GM23338 (cell line): ENCODE data around the gene KAT2A. TPM values are rescaled to one million over a fixed set of nuclear protein-coding genes. Genes with fewer than 3 reads are reported as not detected.

Source experiments
- ATAC-seq: fragments of 200-7000 bp; cut with Tn5 transposase; 3 replicates; pipeline ENCODE4 v1.9.1; 2020
- DNase-seq: peaks from one replicate; pipeline ENCODE4 v3.0.0-alpha.2; 2015; ENCODE audit warnings: low spot score
- H2AFZ ChIP-seq: fragments of 200-600 bp; sonication (generic); 2 replicates; pipeline ENCODE4 v1.8.0; 2016; ENCODE audit warnings: antibody characterized with exemption, mild to moderate bottlenecking, moderate library complexity
- H3F3A ChIP-seq: fragments of 200-600 bp; sonication (generic); replicated peaks from 2 replicates; pipeline ENCODE4 v1.8.0; 2017; ENCODE audit warnings: antibody characterized with exemption, mixed run types, low read depth
- H3K27ac ChIP-seq: fragments of 200-600 bp; sonication (generic); 2 replicates; pipeline ENCODE4 v1.6.1; 2016; ENCODE audit warnings: low read depth
- H3K27me3 ChIP-seq: fragments of 200-600 bp; sonication (generic); 2 replicates; pipeline ENCODE4 v1.8.0; 2016; ENCODE audit warnings: mild to moderate bottlenecking, mixed run types, moderate library complexity; ENCODE audit not compliant: insufficient read depth
- H3K36me3 ChIP-seq: fragments of 200-600 bp; sonication (generic); 2 replicates; pipeline ENCODE4 v1.8.0; 2016; ENCODE audit warnings: mild to moderate bottlenecking; ENCODE audit not compliant: insufficient read depth
- H3K4me1 ChIP-seq: fragments of 200-600 bp; sonication (generic); 2 replicates; pipeline ENCODE4 v1.8.0; 2016; ENCODE audit warnings: mild to moderate bottlenecking, moderate library complexity; ENCODE audit not compliant: insufficient read depth
- H3K4me2 ChIP-seq: fragments of 200-600 bp; sonication (generic); 2 replicates; pipeline ENCODE4 v1.7.1; 2017; ENCODE audit warnings: mixed run types
- H3K4me3 ChIP-seq: fragments of 200-600 bp; sonication (generic); 2 replicates; pipeline ENCODE4 v1.6.1; 2016; ENCODE audit warnings: mixed run types
- H3K79me2 ChIP-seq: fragments of 200-600 bp; sonication (generic); replicated peaks from 2 replicates; pipeline ENCODE4 v1.8.0; 2017; ENCODE audit warnings: mild to moderate bottlenecking; ENCODE audit not compliant: insufficient read depth
- H3K9me2 ChIP-seq: fragments of 200-600 bp; sonication (generic); 2 replicates; pipeline ENCODE4 v1.8.0; 2017; ENCODE audit not compliant: insufficient read depth
- H4K20me1 ChIP-seq: fragments of 200-600 bp; sonication (generic); replicated peaks from 2 replicates; pipeline ENCODE4 v1.8.0; 2017; ENCODE audit warnings: mild to moderate bottlenecking; ENCODE audit not compliant: insufficient read depth
- H3K27ac Mint-ChIP-seq: 2 replicates; pipeline ENCODE4 v1.8.0; 2020; ENCODE audit warnings: inconsistent platforms, mild to moderate bottlenecking, moderate library complexity, mixed read lengths
- H3K27me3 Mint-ChIP-seq: 3 replicates; pipeline ENCODE4 v1.8.0; 2022; ENCODE audit warnings: low read depth, mild to moderate bottlenecking, moderate library complexity, mixed read lengths, inconsistent platforms; ENCODE audit not compliant: insufficient read depth, poor library complexity
- H3K36me3 Mint-ChIP-seq: 3 replicates; pipeline ENCODE4 v1.8.0; 2021; ENCODE audit warnings: low read depth, mild to moderate bottlenecking, inconsistent platforms, moderate library complexity, mixed read lengths
- H3K4me1 Mint-ChIP-seq: 3 replicates; pipeline ENCODE4 v1.8.0; 2020; ENCODE audit warnings: mild to moderate bottlenecking, inconsistent platforms, mixed read lengths
- H3K4me3 Mint-ChIP-seq: 3 replicates; pipeline ENCODE4 v1.8.0; 2021; ENCODE audit warnings: moderate library complexity, mild to moderate bottlenecking, inconsistent platforms, mixed read lengths
- H3K9me3 Mint-ChIP-seq: 3 replicates; pipeline ENCODE4 v1.8.0; 2020; ENCODE audit warnings: moderate library complexity, mild to moderate bottlenecking, inconsistent platforms, mixed read lengths
- CREB1 ChIP-seq: fragments of 250-450 bp; sonication (Bioruptor Pico); IDR thresholded peaks from 2 replicates; pipeline ENCODE4 v1.5.0; 2020; ENCODE audit warnings: low read depth, mild to moderate bottlenecking, moderate library complexity
- EZH2 ChIP-seq: fragments of 200-600 bp; sonication (generic); IDR thresholded peaks from one replicate; pipeline ENCODE4 v1.8.0; 2017; ENCODE audit warnings: antibody characterized with exemption, mild to moderate bottlenecking, low read depth; ENCODE audit not compliant: unreplicated experiment
- EZH2phosphoT487 ChIP-seq: fragments of 200-600 bp; sonication (generic); IDR thresholded peaks from one replicate; pipeline ENCODE4 v1.8.1; 2018; ENCODE audit warnings: antibody characterized with exemption; ENCODE audit not compliant: unreplicated experiment
- NANOG ChIP-seq: IDR thresholded peaks from 2 replicates; pipeline ENCODE4 v1.6.1; 2016; ENCODE audit warnings: antibody characterized with exemption, borderline replicate concordance
- STAT1 ChIP-seq: IDR thresholded peaks from one replicate; pipeline ENCODE4 v1.6.1; 2016; ENCODE audit warnings: antibody characterized with exemption; ENCODE audit not compliant: unreplicated experiment
- ZNF114 ChIP-seq: fragments of 250-450 bp; sonication (Bioruptor Pico); IDR thresholded peaks from 2 replicates; pipeline ENCODE4 v1.5.0; 2020; ENCODE audit warnings: mild to moderate bottlenecking, moderate library complexity
- polyA plus RNA-seq: library from polyadenylated mRNA; unstranded; fragments of >200 nt; fragmentation: Nextera tagmentation; extraction: Ambion mirVana; gene quantifications from 2 replicates; pipeline ENCODE4 v1.2.1, GENCODE V29; 2016
- total RNA-seq: library from RNA; depleted of rRNA; stranded (reverse); fragments of >200 nt; shearing (Covaris generic); gene quantifications from 2 replicates; pipeline ENCODE4 v1.2.3, GENCODE V29; 2014
- TF ChIP-seq, protein P1 (sequence below): fragments of 250-450 bp; sonication (Bioruptor Pico); IDR thresholded peaks from 2 replicates; pipeline ENCODE4 v1.5.0; 2020; ENCODE audit warnings: mild to moderate bottlenecking, moderate library complexity
- TF ChIP-seq, protein P2 (sequence below), 2 experiments: fragments of 200-600 bp in 1 of 2; sonication (generic) in 1 of 2; conservative IDR thresholded peaks; 2 replicates each; pipeline versions ENCODE4 v1.5.1 to v1.6.1; 2016 to 2017; ENCODE audit warnings: antibody characterized with exemption in 2 of 2, low read depth in 2 of 2, mild to moderate bottlenecking in 2 of 2, moderate library complexity in 1 of 2
- TF ChIP-seq, protein P3 (sequence below): IDR thresholded peaks from 2 replicates; pipeline ENCODE4 v1.6.1; 2016; ENCODE audit warnings: antibody characterized with exemption

Gene KAT2A
- total and polyA plus RNA-seq, 2 experiments from 2014 or later, result 13.9 to 25.2 TPM

DNA sequence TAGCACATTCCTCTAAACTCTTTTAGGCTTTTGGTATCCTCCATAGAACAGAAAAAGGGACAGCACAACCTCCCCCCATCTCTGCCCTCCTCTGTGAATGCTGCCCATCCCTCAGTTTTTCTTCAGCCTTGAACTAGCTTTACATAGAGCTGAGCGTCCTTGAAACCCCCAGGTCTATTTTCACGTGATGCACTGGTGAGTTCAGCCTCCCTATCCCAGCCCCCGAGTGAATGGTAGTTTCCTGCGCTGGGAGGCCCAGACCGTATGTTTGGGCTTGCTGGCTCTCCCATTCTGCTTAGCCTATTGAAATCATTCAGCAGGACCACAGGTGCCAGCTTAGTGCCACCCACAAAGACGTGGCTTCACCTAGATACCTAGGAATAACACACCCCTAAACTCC is 45.4 kb downstream of the KAT2A start (continued):
- TF ChIP-seq, protein P1, sequence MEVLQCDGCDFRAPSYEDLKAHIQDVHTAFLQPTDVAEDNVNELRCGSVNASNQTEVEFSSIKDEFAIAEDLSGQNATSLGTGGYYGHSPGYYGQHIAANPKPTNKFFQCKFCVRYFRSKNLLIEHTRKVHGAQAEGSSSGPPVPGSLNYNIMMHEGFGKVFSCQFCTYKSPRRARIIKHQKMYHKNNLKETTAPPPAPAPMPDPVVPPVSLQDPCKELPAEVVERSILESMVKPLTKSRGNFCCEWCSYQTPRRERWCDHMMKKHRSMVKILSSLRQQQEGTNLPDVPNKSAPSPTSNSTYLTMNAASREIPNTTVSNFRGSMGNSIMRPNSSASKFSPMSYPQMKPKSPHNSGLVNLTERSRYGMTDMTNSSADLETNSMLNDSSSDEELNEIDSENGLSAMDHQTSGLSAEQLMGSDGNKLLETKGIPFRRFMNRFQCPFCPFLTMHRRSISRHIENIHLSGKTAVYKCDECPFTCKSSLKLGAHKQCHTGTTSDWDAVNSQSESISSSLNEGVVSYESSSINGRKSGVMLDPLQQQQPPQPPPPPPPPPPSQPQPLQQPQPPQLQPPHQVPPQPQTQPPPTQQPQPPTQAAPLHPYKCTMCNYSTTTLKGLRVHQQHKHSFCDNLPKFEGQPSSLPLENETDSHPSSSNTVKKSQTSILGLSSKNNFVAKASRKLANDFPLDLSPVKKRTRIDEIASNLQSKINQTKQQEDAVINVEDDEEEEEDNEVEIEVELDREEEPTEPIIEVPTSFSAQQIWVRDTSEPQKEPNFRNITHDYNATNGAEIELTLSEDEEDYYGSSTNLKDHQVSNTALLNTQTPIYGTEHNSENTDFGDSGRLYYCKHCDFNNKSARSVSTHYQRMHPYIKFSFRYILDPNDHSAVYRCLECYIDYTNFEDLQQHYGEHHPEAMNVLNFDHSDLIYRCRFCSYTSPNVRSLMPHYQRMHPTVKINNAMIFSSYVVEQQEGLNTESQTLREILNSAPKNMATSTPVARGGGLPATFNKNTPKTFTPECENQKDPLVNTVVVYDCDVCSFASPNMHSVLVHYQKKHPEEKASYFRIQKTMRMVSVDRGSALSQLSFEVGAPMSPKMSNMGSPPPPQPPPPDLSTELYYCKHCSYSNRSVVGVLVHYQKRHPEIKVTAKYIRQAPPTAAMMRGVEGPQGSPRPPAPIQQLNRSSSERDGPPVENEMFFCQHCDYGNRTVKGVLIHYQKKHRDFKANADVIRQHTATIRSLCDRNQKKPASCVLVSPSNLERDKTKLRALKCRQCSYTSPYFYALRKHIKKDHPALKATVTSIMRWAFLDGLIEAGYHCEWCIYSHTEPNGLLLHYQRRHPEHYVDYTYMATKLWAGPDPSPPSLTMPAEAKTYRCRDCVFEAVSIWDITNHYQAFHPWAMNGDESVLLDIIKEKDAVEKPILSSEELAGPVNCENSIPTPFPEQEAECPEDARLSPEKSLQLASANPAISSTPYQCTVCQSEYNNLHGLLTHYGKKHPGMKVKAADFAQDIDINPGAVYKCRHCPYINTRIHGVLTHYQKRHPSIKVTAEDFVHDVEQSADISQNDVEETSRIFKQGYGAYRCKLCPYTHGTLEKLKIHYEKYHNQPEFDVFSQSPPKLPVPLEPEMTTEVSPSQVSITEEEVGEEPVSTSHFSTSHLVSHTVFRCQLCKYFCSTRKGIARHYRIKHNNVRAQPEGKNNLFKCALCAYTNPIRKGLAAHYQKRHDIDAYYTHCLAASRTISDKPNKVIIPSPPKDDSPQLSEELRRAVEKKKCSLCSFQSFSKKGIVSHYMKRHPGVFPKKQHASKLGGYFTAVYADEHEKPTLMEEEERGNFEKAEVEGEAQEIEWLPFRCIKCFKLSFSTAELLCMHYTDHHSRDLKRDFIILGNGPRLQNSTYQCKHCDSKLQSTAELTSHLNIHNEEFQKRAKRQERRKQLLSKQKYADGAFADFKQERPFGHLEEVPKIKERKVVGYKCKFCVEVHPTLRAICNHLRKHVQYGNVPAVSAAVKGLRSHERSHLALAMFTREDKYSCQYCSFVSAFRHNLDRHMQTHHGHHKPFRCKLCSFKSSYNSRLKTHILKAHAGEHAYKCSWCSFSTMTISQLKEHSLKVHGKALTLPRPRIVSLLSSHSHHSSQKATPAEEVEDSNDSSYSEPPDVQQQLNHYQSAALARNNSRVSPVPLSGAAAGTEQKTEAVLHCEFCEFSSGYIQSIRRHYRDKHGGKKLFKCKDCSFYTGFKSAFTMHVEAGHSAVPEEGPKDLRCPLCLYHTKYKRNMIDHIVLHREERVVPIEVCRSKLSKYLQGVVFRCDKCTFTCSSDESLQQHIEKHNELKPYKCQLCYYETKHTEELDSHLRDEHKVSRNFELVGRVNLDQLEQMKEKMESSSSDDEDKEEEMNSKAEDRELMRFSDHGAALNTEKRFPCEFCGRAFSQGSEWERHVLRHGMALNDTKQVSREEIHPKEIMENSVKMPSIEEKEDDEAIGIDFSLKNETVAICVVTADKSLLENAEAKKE, result no peak
- TF ChIP-seq CREB1 (CRISPR knock-in tag) (no peak), ZNF114 (no peak)
- TF ChIP-seq, protein P2, sequence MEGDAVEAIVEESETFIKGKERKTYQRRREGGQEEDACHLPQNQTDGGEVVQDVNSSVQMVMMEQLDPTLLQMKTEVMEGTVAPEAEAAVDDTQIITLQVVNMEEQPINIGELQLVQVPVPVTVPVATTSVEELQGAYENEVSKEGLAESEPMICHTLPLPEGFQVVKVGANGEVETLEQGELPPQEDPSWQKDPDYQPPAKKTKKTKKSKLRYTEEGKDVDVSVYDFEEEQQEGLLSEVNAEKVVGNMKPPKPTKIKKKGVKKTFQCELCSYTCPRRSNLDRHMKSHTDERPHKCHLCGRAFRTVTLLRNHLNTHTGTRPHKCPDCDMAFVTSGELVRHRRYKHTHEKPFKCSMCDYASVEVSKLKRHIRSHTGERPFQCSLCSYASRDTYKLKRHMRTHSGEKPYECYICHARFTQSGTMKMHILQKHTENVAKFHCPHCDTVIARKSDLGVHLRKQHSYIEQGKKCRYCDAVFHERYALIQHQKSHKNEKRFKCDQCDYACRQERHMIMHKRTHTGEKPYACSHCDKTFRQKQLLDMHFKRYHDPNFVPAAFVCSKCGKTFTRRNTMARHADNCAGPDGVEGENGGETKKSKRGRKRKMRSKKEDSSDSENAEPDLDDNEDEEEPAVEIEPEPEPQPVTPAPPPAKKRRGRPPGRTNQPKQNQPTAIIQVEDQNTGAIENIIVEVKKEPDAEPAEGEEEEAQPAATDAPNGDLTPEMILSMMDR (conservative IDR thresholded peaks at IDR 0.05; ENCODE audit: low read depth in 2 of 2), result no peak

DNA sequence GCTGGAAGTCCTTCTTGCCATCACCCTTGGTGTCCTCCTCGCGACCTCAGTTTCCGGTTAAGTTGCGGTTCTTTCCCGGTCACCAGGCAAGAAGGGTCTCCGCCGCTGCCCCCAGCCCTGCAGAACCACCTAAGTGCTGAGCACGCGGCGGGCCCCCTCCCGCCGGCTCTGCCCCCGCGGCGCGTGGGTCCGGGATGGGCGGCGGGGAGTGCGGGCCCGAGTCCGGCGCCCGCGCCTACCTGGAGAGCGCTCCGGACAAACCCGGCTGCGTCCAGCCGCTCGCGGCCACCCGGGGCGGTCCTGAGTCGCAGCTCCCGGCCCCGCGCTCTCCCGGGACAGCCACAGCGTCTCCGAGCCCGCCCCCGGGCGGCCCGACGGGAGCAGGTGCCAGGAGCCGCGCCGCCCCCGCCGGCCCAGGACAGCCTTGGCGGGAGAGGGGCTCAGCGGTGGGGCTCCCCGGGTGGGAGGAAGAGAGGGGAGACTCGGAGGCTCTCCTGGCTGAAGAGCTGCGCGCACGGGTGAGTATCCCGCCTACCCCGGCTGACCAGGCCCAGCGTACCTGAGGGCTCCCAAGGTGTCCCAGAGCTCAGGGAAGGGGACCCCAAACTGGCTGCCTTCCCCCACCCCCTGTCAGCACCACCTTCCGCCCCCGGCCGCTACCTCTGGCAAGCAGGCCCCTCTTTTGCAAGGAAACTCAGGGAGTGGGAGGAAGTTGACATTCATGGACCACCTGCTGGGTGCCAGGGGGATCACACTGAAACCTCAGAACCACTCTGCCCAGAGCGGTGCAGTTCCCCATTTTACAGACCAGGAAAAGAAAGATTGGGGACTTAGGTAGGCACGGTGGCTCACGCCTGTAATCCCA is 48.6 kb downstream of the KAT2A start:
- no peaks in the 10 kb centered on the region for H3K36me3 Mint-ChIP-seq
- no peak overlapping the region for H3K27ac Mint-ChIP-seq
- Histone ChIP-seq H3K27ac (no peak overlapping the region), H3K4me3 (peak overlapping the region; percentile 78), H3K4me2 (peak overlapping the region; percentile 88), H3K9me2 (no peaks in the 10 kb centered on the region), H3K79me2 (no peaks in the 10 kb centered on the region), H3K27me3 (0 out of 2 replicates have a peak, but pooled peaks cover 9% of the 10 kb centered on the region), H3K36me3 (no peaks in the 10 kb centered on the region), H2AFZ (peak overlapping the region; percentile 96), H3K4me1 (peaks cover 9% of the 10 kb centered on the region; the same call in 1 of the 2 replicates), H4K20me1 (no peaks in the 10 kb centered on the region), H3F3A (no peaks in the 10 kb centered on the region)
- ATAC-seq (peak; percentile 68), DNase-seq (peak; percentile 67)
- peak overlapping the region; percentile 77 for H3K4me3 Mint-ChIP-seq
- peaks cover 15% of the 10 kb centered on the region for H3K27me3 Mint-ChIP-seq
- peaks cover 19% of the 10 kb centered on the region; the same call in 2 of the 3 replicates for H3K4me1 Mint-ChIP-seq
- no peaks in the 10 kb centered on the region for H3K9me3 Mint-ChIP-seq
- TF ChIP-seq EZH2, result no peak
- no peak for TF ChIP-seq STAT1
- no peak for TF ChIP-seq ZNF114
- TF ChIP-seq CREB1 (CRISPR knock-in tag), result no peak
- TF ChIP-seq, protein P3, sequence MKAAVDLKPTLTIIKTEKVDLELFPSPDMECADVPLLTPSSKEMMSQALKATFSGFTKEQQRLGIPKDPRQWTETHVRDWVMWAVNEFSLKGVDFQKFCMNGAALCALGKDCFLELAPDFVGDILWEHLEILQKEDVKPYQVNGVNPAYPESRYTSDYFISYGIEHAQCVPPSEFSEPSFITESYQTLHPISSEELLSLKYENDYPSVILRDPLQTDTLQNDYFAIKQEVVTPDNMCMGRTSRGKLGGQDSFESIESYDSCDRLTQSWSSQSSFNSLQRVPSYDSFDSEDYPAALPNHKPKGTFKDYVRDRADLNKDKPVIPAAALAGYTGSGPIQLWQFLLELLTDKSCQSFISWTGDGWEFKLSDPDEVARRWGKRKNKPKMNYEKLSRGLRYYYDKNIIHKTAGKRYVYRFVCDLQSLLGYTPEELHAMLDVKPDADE, result no peak
- TF ChIP-seq, protein P2 (conservative IDR thresholded peaks at IDR 0.05; ENCODE audit: low read depth in 2 of 2), result no peak
- TF ChIP-seq EZH2phosphoT487, result no peak
- TF ChIP-seq NANOG, result no peak
